Right lobe of liver (tissue), 6 donors: ENCODE measurements around the gene DRC7. TPM values are rescaled to one million over a fixed set of nuclear protein-coding genes. Genes with fewer than 3 reads are reported as not detected.

Experiments used
- ATAC-seq, 4 donors: fragments of 200-7000 bp; cut with Tn5 transposase; one replicate each; pipeline ENCODE4 v1.9.1; 2020; ENCODE audit warnings: mild to moderate bottlenecking in 4 of 4, moderate library complexity in 4 of 4
- DNase-seq, 3 donors: peaks; one replicate each; pipeline ENCODE4 v3.0.0-alpha.2; 2020
- H3K27ac ChIP-seq, 3 donors: fragments of 200-600 bp; one replicate each; pipeline ENCODE4 v1.8.0; 2022
- H3K27me3 ChIP-seq, 2 donors: fragments of 200-600 bp; one replicate each; pipeline ENCODE4 v1.8.0; 2022
- H3K36me3 ChIP-seq, 4 donors: fragments of 200-600 bp; sonication (generic) in 1 of 4; one replicate each; pipeline versions ENCODE4 v1.5.1 to v1.8.0; 2017 to 2022; ENCODE audit warnings: control low read depth in 1 of 4
- H3K4me1 ChIP-seq, 4 donors: fragments of 200-600 bp; sonication (generic) in 1 of 4; one replicate each; pipeline versions ENCODE4 v1.5.1 to v1.8.0; 2017 to 2022; ENCODE audit warnings: control low read depth in 1 of 4
- H3K4me3 ChIP-seq, 3 donors: fragments of 200-600 bp; one replicate each; pipeline ENCODE4 v1.8.0; 2022
- H3K9me3 ChIP-seq, 4 donors: fragments of 200-600 bp; sonication (generic) in 1 of 4; one replicate each; pipeline versions ENCODE4 v1.5.1 to v1.8.0; 2017 to 2022; ENCODE audit warnings: control low read depth in 1 of 4
- CTCF ChIP-seq, 4 donors: fragments of 200-600 bp in 3 of 4; fragments of 450-650 bp in 1 of 4; IDR thresholded peaks; one replicate each; pipeline versions ENCODE4 v1.5.1 to v1.8.0; 2016 to 2022; ENCODE audit warnings: antibody characterized with exemption in 4 of 4, mild to moderate bottlenecking in 2 of 4
- POLR2A ChIP-seq: fragments of 450-650 bp; IDR thresholded peaks from one replicate; pipeline ENCODE4 v1.6.1; 2017; ENCODE audit warnings: antibody characterized with exemption, mild to moderate bottlenecking
- WGBS: methylation state at CpG from one replicate; pipeline ENCODE4 v1.1.6; 2018; ENCODE audit warnings: low coverage, low lambda C conversion rate; ENCODE audit not compliant: insufficient coverage; ENCODE audit errors: missing lambda C conversion rate; 5-methylcytosine and 5-hydroxymethylcytosine counted together
- intact Hi-C, 2 donors: fragments of 100-400 bp; cut with DNase I; formaldehyde crosslinking; loops; one replicate each; pipeline versions ENCODE4 v1.11.2 to v1.14.1; 2022
- long read RNA-seq: library from polyadenylated mRNA; unstranded; transcript quantifications from one replicate; pipeline ENCODE4 v2.0.0, GENCODE V29; 2019
- total RNA-seq, 6 experiments: library from RNA; depleted of rRNA in 2 of 6; stranded (reverse); fragments of >200 nt in 2 of 6; fragmentation: NEBNext Ultra II Directional in 3 of 6; extraction: Animal tissue kit (Norgen Biotek cat#: 25700) in 3 of 6; gene quantifications; one replicate each; pipeline versions ENCODE4 v1.1.0 to v1.2.4, GENCODE V29; 2016 to 2023
- donor health status: DM: no; HTN: yes; CAD: no.
- donor health status: DM: no; HTN: no; CAD: no.
- donor health status: DM: no; HTN: no; CAD: no.
- donor health status: DM: no; HTN: yes; CAD: no.
- donor health status: DM: no; HTN: yes; CAD: no.

The DRC7 gene, protein sequence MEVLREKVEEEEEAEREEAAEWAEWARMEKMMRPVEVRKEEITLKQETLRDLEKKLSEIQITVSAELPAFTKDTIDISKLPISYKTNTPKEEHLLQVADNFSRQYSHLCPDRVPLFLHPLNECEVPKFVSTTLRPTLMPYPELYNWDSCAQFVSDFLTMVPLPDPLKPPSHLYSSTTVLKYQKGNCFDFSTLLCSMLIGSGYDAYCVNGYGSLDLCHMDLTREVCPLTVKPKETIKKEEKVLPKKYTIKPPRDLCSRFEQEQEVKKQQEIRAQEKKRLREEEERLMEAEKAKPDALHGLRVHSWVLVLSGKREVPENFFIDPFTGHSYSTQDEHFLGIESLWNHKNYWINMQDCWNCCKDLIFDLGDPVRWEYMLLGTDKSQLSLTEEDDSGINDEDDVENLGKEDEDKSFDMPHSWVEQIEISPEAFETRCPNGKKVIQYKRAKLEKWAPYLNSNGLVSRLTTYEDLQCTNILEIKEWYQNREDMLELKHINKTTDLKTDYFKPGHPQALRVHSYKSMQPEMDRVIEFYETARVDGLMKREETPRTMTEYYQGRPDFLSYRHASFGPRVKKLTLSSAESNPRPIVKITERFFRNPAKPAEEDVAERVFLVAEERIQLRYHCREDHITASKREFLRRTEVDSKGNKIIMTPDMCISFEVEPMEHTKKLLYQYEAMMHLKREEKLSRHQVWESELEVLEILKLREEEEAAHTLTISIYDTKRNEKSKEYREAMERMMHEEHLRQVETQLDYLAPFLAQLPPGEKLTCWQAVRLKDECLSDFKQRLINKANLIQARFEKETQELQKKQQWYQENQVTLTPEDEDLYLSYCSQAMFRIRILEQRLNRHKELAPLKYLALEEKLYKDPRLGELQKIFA
- under 1 TPM; 0.06 to 0.37 (median 0.19) TPM for total RNA-seq
- long read RNA-seq: 0 reads

DNA sequence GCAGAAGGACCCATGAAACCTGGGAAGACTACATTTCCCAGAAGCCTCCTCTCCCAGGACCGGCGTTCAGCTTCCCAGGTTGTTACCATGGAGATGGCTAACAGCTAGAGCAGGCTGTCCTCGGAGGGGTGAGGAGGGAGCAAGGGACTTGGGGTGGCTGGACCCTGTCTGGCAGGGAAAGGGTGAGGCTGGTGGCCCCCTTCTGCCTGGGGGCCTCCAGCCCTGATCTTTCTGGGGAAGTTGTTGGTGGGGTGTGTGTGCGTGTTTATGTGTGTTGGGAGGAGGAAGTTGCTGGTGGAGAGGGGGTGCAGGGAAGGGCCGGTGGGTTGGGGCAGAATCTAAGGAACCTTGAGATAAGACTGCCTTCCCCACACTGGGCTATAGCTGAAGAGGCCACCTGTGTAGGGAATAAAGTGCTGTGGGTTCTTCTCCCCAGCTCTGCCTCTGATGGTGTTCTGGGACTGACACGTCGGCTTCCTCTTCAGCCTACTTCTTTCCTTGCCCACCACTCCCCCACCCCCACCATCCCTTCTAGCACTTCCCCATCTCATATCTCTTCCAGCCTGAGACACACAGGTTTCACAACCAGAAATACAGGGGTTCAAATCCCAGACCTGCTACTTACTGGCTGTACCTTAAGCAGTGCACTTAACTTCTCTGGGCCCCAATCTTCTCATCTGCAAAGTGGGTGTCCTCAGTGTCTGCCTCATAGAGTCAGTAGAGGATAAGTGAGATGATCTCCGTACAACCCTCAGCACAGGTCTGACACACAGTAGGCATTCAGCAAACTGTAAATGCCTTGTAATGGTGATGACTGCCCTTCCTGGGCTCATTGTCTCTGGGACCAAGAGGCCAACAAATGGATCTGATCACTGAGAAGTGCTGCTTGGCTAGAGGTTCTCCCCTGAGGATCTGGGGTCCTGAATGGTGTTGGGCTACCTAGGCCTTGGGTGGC is at the start of gene DRC7:
TSS of gene DRC7 (plus strand) at position 82 of the 955 bp plus-strand sequence. CDS start 3,144 bp downstream, outside the sequence.
- intact Hi-C loops: no loop called here
- H3K36me3 ChIP-seq: no peaks in the 10 kb centered on the region
- peaks cover 0 to 17% (median 2%) of the 10 kb centered on the region in 4 donors for H3K4me1 ChIP-seq
- TF ChIP-seq POLR2A: no peak
- TF ChIP-seq CTCF (IDR thresholded peaks at IDR 0.05): no peak
- 20% methylated on average over 5 of the region's 8 CpGs for WGBS
- H3K9me3 ChIP-seq: no peaks in the 10 kb centered on the region
- H3K27me3 ChIP-seq: no peaks in the 10 kb centered on the region
- peak within 1 kb of the TSS in 1 of 3 donors; percentile 32 for H3K4me3 ChIP-seq
- peak within 1 kb of the TSS in 2 of 3 donors; percentile 41 to 73 for H3K27ac ChIP-seq
- peak; percentile 89 to 92 (median 91) for ATAC-seq
- peak; percentile 58 to 84 (median 79) for DNase-seq

DNA sequence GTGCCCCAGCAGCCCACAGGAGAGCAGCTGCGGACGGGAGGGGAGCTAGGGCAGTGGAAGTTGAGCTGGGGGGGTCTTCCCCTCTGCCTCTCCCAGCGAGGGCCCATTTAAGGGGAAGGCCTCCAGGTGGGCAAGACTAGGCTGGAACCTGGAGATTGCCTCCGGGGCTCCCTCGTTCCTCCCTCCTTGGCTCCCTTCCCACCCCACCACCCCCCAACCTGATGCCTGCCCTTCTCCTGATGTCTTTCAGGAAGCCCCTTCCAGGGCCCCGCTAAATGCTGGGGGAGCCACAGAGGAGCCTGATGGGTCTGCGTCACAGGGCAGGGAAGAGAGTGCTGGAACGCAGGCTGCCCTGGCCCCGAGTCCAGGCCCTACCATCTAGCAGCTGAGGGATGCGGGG is 49.4 kb upstream of the DRC7 start:
- H3K4me1 ChIP-seq: no peaks in the 10 kb centered on the region
- no peak for DNase-seq
- H3K4me3 ChIP-seq: no peak overlapping the region
- 73% methylated on average over 3 of the region's 10 CpGs for WGBS
- no peak overlapping the region for H3K27ac ChIP-seq
- ATAC-seq: no peak
- no peaks in the 10 kb centered on the region for H3K9me3 ChIP-seq
- no peaks in the 10 kb centered on the region for H3K27me3 ChIP-seq
- no peaks in the 10 kb centered on the region for H3K36me3 ChIP-seq
- TF ChIP-seq POLR2A (no peak), CTCF (IDR thresholded peaks at IDR 0.05) (no peak)
- intact Hi-C loops: loop anchor here in 1 of 2 donors (5.0 kb wide), 2 partner anchors 53 to 68 kb away; no protein-coding TSS in a partner anchor

- DNase-seq (peak in 1 of 3 donors; percentile 47), ATAC-seq (peak; percentile 24 to 56 (median 37))
- Histone ChIP-seq H3K4me3 (no peak overlapping the region), H3K27ac (peak overlapping the region in 1 of 3 donors; percentile 28), H3K4me1 (no peaks in the 10 kb centered on the region), H3K27me3 (no peaks in the 10 kb centered on the region), H3K36me3 (no peaks in the 10 kb centered on the region), H3K9me3 (no peaks in the 10 kb centered on the region)
- WGBS: 61% methylated on average over 7 of the region's 24 CpGs
- TF ChIP-seq CTCF (IDR thresholded peaks at IDR 0.05): no peak
- TF ChIP-seq POLR2A: no peak
- intact Hi-C loops: loop anchor here (2.0 to 5.0 kb wide), 3 partner anchors 53 to 69 kb away; no protein-coding TSS in a partner anchor
Observed at GRCh38 chr16:57645691-57646387, 48.8 kb upstream of the DRC7 start.
